Measurements from ENCODE around the gene C1orf53. TPM values are rescaled to one million over a fixed set of nuclear protein-coding genes. Genes with fewer than 3 reads are reported as not detected.
"Not testable (repeated sequence)": the region's sequence is repeated elsewhere in the genome, so short reads cannot be mapped to it uniquely, and the experiment has no call there.

The C1orf53 gene
- total RNA-seq, 5 donors from 2014 or later (not counting 1 experiment from before 2014, with no cell fraction given), result not detected

DNA sequence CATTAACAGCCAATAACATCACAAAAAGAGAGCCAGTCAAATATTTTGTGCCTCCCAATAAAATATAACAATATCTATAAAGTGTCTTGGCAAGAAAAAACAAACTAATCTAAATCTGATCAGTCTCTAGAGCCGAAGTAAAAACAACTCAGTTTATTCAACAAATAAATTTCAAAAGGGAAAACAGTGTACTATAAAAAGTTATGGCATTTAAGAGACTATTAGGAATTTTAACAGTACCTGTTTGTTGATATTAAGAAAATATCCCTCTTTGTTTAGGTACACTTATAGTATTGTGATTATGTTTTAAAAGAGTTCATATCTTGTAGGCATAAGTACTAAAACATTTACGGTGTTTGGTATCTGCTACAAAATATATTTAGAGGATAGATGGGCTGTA, 36.6 kb upstream of the C1orf53 start:
- CTCF ChIA-PET, result interaction anchor here (0.6 to 1.9 kb wide), 3 partner anchors 248 to 733 kb away, joined by 3 to 5 read pairs (median 4); no protein-coding TSS in a partner anchor
- peaks cover 0 to 2% (median 0%) of the 10 kb centered on the region in 3 donors for H3K4me1 Mint-ChIP-seq

DNA sequence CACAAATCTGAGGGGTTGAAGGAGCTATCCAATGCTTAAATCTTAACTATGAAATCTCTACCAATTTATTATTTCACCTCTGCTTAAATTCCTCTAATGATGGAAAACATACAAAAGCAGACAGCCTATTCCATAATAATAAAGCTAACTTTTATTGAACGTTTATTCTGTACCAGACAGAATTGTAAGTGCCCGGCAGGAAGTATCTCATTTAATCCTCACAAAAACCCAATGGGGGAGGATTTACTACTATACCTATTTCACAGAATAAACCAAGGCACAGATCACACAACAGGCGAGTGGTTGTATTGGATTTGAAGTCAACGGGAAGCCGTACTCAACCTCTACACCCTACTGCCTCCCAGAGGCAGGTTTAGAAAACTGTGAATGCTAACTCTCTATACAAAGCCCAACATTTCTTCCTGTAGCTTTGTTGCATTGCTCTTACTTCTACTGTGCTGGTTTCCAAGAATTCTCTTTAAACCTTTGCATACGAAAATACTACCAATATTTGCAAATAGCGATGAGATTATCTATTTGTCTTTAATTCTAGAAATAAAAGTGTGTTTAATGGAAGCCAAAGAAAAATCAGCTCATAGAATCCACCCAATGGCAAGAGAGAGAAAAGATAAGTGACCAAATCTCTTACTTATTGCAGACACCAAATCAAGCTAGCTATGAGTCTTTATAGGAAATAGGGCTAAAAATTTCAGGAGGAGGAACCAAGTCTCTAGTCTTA, 33.5 kb upstream of the C1orf53 start:
- peak in 29 of 35 experiments; percentile 4 to 61 (median 26) for DNase-seq
- H3K4me3 Mint-ChIP-seq, result no peak overlapping the region
- ChIA-PET POLR2A (interaction anchor here in 1 of 2 donors (0.6 kb wide), 1 partner anchor 400 kb away, joined by 3 read pairs; no protein-coding TSS in a partner anchor), CTCF (interaction anchor here (0.6 to 3.6 kb wide), 27 partner anchors 9 to 627 kb away, joined by 3 to 39 read pairs (median 4); partner anchors contain the start of gene C1orf53 (in 1 of the 2))
- WGBS (ENCODE audit: insufficient coverage), result no CpG with 5 or more reads among the region's 7 CpGs
- H3K4me1 Mint-ChIP-seq, result peaks cover 0 to 2% (median 0%) of the 10 kb centered on the region in 3 donors
- no peaks in the 10 kb centered on the region for H3K27me3 ChIP-seq (replicated peaks in 1 of 2; ENCODE audit: control insufficient read depth in 2 of 2, extremely low read depth in 1 of 2, insufficient read depth in 2 of 2, low read length in 1 of 2)
- no peaks in the 10 kb centered on the region for H3K9me3 Mint-ChIP-seq
- H3K27me3 Mint-ChIP-seq, result peaks cover 3 to 5% of the 10 kb centered on the region in 2 donors
- H3K27ac ChIP-seq (ENCODE audit: low read length), result no peak overlapping the region
- no peak overlapping the region for H3K4me3 ChIP-seq (ENCODE audit: control insufficient read depth in 1 of 2, extremely low read depth in 1 of 2, low read length in 1 of 2)
- H3K4me1 ChIP-seq (ENCODE audit: control insufficient read depth in 1 of 2, extremely low read depth in 1 of 2, insufficient read depth in 2 of 2, low read length in 2 of 2), result no peaks in the 10 kb centered on the region
- ATAC-seq (replicated peaks in 1 of 4), result peak; percentile 75 to 88 (median 87)
- H3K36me3 ChIP-seq (ENCODE audit: control insufficient read depth in 2 of 2, extremely low read depth in 1 of 2, insufficient read depth in 1 of 2, low read length in 1 of 2), result no peaks in the 10 kb centered on the region
- no peaks in the 10 kb centered on the region for H3K9me3 ChIP-seq
- H3K27ac Mint-ChIP-seq, result no peak overlapping the region
- H3K36me3 Mint-ChIP-seq, result no peaks in the 10 kb centered on the region

More for the DNA sequence above, 36.6 kb upstream of the C1orf53 start:
- Histone ChIP-seq H3K4me3 (ENCODE audit: control insufficient read depth in 1 of 2, extremely low read depth in 1 of 2, low read length in 1 of 2) (no peak overlapping the region), H3K27me3 (replicated peaks in 1 of 2; ENCODE audit: control insufficient read depth in 2 of 2, extremely low read depth in 1 of 2, insufficient read depth in 2 of 2, low read length in 1 of 2) (no peaks in the 10 kb centered on the region), H3K36me3 (ENCODE audit: control insufficient read depth in 2 of 2, extremely low read depth in 1 of 2, insufficient read depth in 1 of 2, low read length in 1 of 2) (no peaks in the 10 kb centered on the region), H3K9me3 (no peaks in the 10 kb centered on the region), H3K27ac (ENCODE audit: low read length) (no peak overlapping the region), H3K4me1 (ENCODE audit: control insufficient read depth in 1 of 2, extremely low read depth in 1 of 2, insufficient read depth in 2 of 2, low read length in 2 of 2) (no peaks in the 10 kb centered on the region)
- no peaks in the 10 kb centered on the region for H3K9me3 Mint-ChIP-seq
- POLR2A ChIA-PET, result no interaction called here
- WGBS (ENCODE audit: insufficient coverage), result no CpG with 5 or more reads among the region's 2 CpGs
- no peak for ATAC-seq (replicated peaks in 1 of 4)
- no peak overlapping the region for H3K27ac Mint-ChIP-seq
- no peak overlapping the region for H3K4me3 Mint-ChIP-seq
- no peak for DNase-seq
- H3K27me3 Mint-ChIP-seq, result peaks cover 3 to 5% of the 10 kb centered on the region in 2 donors
- H3K36me3 Mint-ChIP-seq, result no peaks in the 10 kb centered on the region

DNA sequence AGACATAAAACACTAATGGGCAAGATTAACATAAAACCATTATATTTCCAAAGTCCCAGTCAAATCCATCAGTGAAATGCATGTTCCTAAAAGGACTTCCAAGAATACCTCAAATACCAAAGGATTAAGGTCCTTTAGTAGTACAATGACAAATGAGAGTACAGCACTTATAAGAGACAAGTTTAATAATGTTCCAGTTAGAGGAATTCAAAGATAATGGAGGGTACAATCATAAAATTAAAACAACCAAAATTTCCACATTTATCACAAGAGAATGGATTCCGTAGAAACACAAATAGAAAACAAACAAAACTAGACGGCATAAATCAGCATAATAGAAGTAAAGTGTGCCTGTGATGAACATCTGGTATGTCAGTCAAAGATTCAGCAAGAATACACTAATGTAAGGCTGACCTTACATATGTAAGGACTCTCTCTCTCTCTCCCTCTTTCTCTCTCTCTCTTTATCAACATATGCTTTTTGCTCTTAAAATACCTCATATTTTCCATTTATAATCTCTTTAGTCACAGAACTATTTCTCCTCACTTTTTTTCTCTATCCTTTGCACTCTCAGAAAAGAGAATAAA, 32.8 kb upstream of the C1orf53 start:
- Histone ChIP-seq H3K27ac (ENCODE audit: low read length) (no peak overlapping the region), H3K9me3 (no peaks in the 10 kb centered on the region), H3K36me3 (ENCODE audit: control insufficient read depth in 2 of 2, extremely low read depth in 1 of 2, insufficient read depth in 1 of 2, low read length in 1 of 2) (no peaks in the 10 kb centered on the region), H3K27me3 (replicated peaks in 1 of 2; ENCODE audit: control insufficient read depth in 2 of 2, extremely low read depth in 1 of 2, insufficient read depth in 2 of 2, low read length in 1 of 2) (no peaks in the 10 kb centered on the region), H3K4me3 (ENCODE audit: control insufficient read depth in 1 of 2, extremely low read depth in 1 of 2, low read length in 1 of 2) (no peak overlapping the region), H3K4me1 (ENCODE audit: control insufficient read depth in 1 of 2, extremely low read depth in 1 of 2, insufficient read depth in 2 of 2, low read length in 2 of 2) (no peaks in the 10 kb centered on the region)
- WGBS (ENCODE audit: insufficient coverage), result no CpG with 5 or more reads among the region's 2 CpGs
- H3K4me3 Mint-ChIP-seq, result no peak overlapping the region
- no peak for ATAC-seq (replicated peaks in 1 of 4)
- no peak for DNase-seq
- no peaks in the 10 kb centered on the region for H3K9me3 Mint-ChIP-seq
- H3K27me3 Mint-ChIP-seq, result peaks cover 3 to 5% of the 10 kb centered on the region in 2 donors
- CTCF ChIA-PET, result interaction anchor here (0.6 to 3.6 kb wide), 24 partner anchors 8 to 597 kb away, joined by 3 to 39 read pairs (median 4); partner anchors contain the start of gene C1orf53 (in 1 of the 2)
- H3K27ac Mint-ChIP-seq, result no peak overlapping the region
- H3K4me1 Mint-ChIP-seq, result peaks cover 0 to 2% (median 0%) of the 10 kb centered on the region in 3 donors
- H3K36me3 Mint-ChIP-seq, result no peaks in the 10 kb centered on the region
- POLR2A ChIA-PET, result no interaction called here

DNA sequence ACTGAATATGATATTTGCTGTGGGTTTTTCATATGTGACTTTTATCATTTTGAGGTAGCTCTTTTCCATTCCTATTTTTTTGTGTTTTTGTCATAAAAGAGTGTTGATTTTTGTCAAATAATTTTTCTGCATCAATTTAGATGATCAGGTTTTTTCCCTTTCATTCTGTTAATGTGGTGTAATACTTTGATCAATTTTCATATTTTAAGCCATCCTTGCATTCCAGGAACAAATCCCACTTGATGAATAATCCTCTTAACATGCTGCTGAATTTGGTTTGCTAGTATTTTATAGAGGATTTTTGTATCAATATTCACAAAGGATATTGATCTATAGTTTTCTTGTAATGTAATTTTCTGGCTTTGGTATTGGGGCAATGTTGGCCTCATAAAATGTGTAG, 25.5 kb upstream of the C1orf53 start:
- Mint-ChIP-seq H3K9me3 (peaks cover 7 to 22% (median 12%) of the 10 kb centered on the region in 3 donors), H3K27me3 (peaks cover 11 to 17% of the 10 kb centered on the region in 2 donors), H3K4me3 (no peak overlapping the region), H3K36me3 (peaks cover 3% of the 10 kb centered on the region), H3K27ac (no peak overlapping the region), H3K4me1 (no peaks in the 10 kb centered on the region)
- Histone ChIP-seq H3K27me3 (replicated peaks in 1 of 2; ENCODE audit: control insufficient read depth in 2 of 2, extremely low read depth in 1 of 2, insufficient read depth in 2 of 2, low read length in 1 of 2) (peaks cover 0 to 2% of the 10 kb centered on the region in 2 experiments), H3K4me3 (ENCODE audit: control insufficient read depth in 1 of 2, extremely low read depth in 1 of 2, low read length in 1 of 2) (no peak overlapping the region), H3K4me1 (ENCODE audit: control insufficient read depth in 1 of 2, extremely low read depth in 1 of 2, insufficient read depth in 2 of 2, low read length in 2 of 2) (no peaks in the 10 kb centered on the region), H3K9me3 (no peaks in the 10 kb centered on the region), H3K27ac (ENCODE audit: low read length) (no peak overlapping the region), H3K36me3 (ENCODE audit: control insufficient read depth in 2 of 2, extremely low read depth in 1 of 2, insufficient read depth in 1 of 2, low read length in 1 of 2) (no peaks in the 10 kb centered on the region)
- CTCF ChIA-PET, result interaction anchor here in 1 of 2 donors (0.7 kb wide), 1 partner anchor 120 kb away, joined by 3 read pairs; no protein-coding TSS in a partner anchor
- POLR2A ChIA-PET, result no interaction called here
- ATAC-seq (replicated peaks in 1 of 4) (no peak), DNase-seq (no peak)

DNA sequence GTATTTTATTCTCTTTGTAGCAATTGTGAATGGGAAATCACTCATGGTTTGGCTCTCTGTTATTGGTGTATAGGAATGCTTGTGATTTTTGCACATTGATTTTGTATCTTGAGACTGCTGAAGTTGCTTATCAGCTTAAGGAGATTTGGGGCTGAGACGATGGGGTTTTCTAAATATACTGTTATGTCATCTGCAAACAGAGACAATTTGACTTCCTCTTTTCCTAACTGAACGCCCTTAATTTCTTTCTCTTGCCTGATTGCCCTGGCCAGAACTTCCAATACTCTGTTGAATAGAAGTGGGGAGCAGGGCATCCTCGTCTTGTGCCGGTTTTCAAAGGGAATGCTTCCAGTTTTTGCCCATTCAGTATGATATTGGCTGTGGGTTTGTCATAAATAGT, 22.0 kb upstream of the C1orf53 start:
- H3K4me1 ChIP-seq (ENCODE audit: control insufficient read depth in 1 of 2, extremely low read depth in 1 of 2, insufficient read depth in 2 of 2, low read length in 2 of 2); CTCF ChIA-PET; H3K9me3 ChIP-seq; H3K4me3 ChIP-seq (ENCODE audit: control insufficient read depth in 1 of 2, extremely low read depth in 1 of 2, low read length in 1 of 2); H3K4me3 Mint-ChIP-seq; H3K27ac Mint-ChIP-seq; H3K4me1 Mint-ChIP-seq; H3K36me3 ChIP-seq (ENCODE audit: control insufficient read depth in 2 of 2, extremely low read depth in 1 of 2, insufficient read depth in 1 of 2, low read length in 1 of 2); H3K36me3 Mint-ChIP-seq; ATAC-seq (replicated peaks in 1 of 4); DNase-seq; H3K27ac ChIP-seq (ENCODE audit: low read length): not testable (repeated sequence)
- POLR2A ChIA-PET, result interaction anchor here in 1 of 2 donors (0.6 kb wide), 1 partner anchor 14 kb away, joined by 3 read pairs; no protein-coding TSS in a partner anchor
- peaks cover 0 to 15% of the 10 kb centered on the region in 2 experiments for H3K27me3 ChIP-seq (replicated peaks in 1 of 2; ENCODE audit: control insufficient read depth in 2 of 2, extremely low read depth in 1 of 2, insufficient read depth in 2 of 2, low read length in 1 of 2)
- peaks cover 7 to 22% (median 12%) of the 10 kb centered on the region in 3 donors for H3K9me3 Mint-ChIP-seq
- no CpG with 5 or more reads among the region's 4 CpGs for WGBS (ENCODE audit: insufficient coverage)
- peaks cover 26 to 41% of the 10 kb centered on the region in 2 donors for H3K27me3 Mint-ChIP-seq

DNA sequence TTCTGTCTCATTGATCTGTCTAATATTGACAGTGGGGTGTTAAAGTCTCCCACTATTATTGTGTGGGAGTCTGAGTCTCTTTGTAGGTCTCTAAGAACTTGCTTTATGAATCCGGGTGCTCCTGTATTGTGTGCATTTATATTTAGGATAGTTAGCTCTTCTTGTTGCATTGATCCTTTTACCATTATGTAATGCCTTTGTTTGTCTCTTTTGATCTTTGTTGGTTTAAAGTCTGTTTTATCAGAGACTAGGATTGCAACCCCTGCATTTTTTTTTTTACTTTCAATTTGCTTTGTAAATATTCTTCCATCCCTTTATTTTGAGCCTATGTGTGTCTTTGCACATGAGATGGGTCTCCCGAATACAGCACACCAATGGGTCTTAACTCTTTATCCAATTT, 20.2 kb upstream of the C1orf53 start:
- H3K36me3 Mint-ChIP-seq, POLR2A ChIA-PET, CTCF ChIA-PET: not testable (repeated sequence)

More for the DNA sequence above, 20.2 kb upstream of the C1orf53 start:
- H3K4me3 Mint-ChIP-seq; H3K4me3 ChIP-seq (ENCODE audit: control insufficient read depth in 1 of 2, extremely low read depth in 1 of 2, low read length in 1 of 2); H3K36me3 ChIP-seq (ENCODE audit: control insufficient read depth in 2 of 2, extremely low read depth in 1 of 2, insufficient read depth in 1 of 2, low read length in 1 of 2); H3K27ac Mint-ChIP-seq; H3K4me1 ChIP-seq (ENCODE audit: control insufficient read depth in 1 of 2, extremely low read depth in 1 of 2, insufficient read depth in 2 of 2, low read length in 2 of 2); H3K9me3 Mint-ChIP-seq; H3K4me1 Mint-ChIP-seq; H3K27ac ChIP-seq (ENCODE audit: low read length); ATAC-seq (replicated peaks in 1 of 4); DNase-seq; H3K9me3 ChIP-seq: not testable (repeated sequence)
- peaks cover 26 to 46% of the 10 kb centered on the region in 2 donors for H3K27me3 Mint-ChIP-seq
- H3K27me3 ChIP-seq (replicated peaks in 1 of 2; ENCODE audit: control insufficient read depth in 2 of 2, extremely low read depth in 1 of 2, insufficient read depth in 2 of 2, low read length in 1 of 2), result peaks cover 0 to 15% of the 10 kb centered on the region in 2 experiments
- no CpG with 5 or more reads among the region's 2 CpGs for WGBS (ENCODE audit: insufficient coverage)

All from T-cell (primary cell).